Measurements from ENCODE around the gene KCNG1.

The KCNG1 gene

GRCh38 chr20:51013577-51014330, 9.2 kb downstream of the KCNG1 start:
- no peak overlapping the region for H3K4me3 ChIP-seq (ENCODE audit: low read depth, low read length)

- H3K4me3 ChIP-seq (ENCODE audit: low read depth, low read length): no peak overlapping the region
These were observed 10.6 kb downstream of the KCNG1 start for GRCh38 chr20:51012357-51012756.

GRCh38 chr20:51011479-51011878, 11.4 kb downstream of the KCNG1 start:
- no peak overlapping the region for H3K4me3 ChIP-seq (ENCODE audit: low read depth, low read length)

GRCh38 chr20:51010932-51011331, 12.0 kb downstream of the KCNG1 start:
- H3K4me3 ChIP-seq (ENCODE audit: low read depth, low read length): no peak overlapping the region

- no peak overlapping the region for H3K4me3 ChIP-seq (ENCODE audit: low read depth, low read length)
These were observed 12.9 kb downstream of the KCNG1 start for GRCh38 chr20:51010043-51010365.

GRCh38 chr20:51009303-51010042, 13.4 kb downstream of the KCNG1 start:
- no peak overlapping the region for H3K4me3 ChIP-seq (ENCODE audit: low read depth, low read length)

GRCh38 chr20:51008718-51009117, 14.2 kb downstream of the KCNG1 start:
- no peak overlapping the region for H3K4me3 ChIP-seq (ENCODE audit: low read depth, low read length)

- no peak overlapping the region for H3K4me3 ChIP-seq (ENCODE audit: low read depth, low read length)
These were observed 17.7 kb downstream of the KCNG1 start for GRCh38 chr20:51005214-51005613.

GRCh38 chr20:51004781-51005180, 18.1 kb downstream of the KCNG1 start:
- no peak overlapping the region for H3K4me3 ChIP-seq (ENCODE audit: low read depth, low read length)

- H3K4me3 ChIP-seq (ENCODE audit: low read depth, low read length): no peak overlapping the region
These were observed 18.6 kb downstream of the KCNG1 start for GRCh38 chr20:51004305-51004727.

GRCh38 chr20:51003753-51004152, 19.2 kb downstream of the KCNG1 start:
- no peak overlapping the region for H3K4me3 ChIP-seq (ENCODE audit: low read depth, low read length)

GRCh38 chr20:51002633-51003032, 20.3 kb downstream of the KCNG1 start:
- H3K4me3 ChIP-seq (ENCODE audit: low read depth, low read length): no peak overlapping the region

- H3K4me3 ChIP-seq (ENCODE audit: low read depth, low read length): no peak overlapping the region
These were observed 21.3 kb downstream of the KCNG1 start for GRCh38 chr20:51001430-51002265.

GRCh38 chr20:50999355-50999754, 23.6 kb downstream of the KCNG1 start:
- H3K4me3 ChIP-seq (ENCODE audit: low read depth, low read length): no peak overlapping the region

GRCh38 chr20:50996901-50997865, 25.7 kb downstream of the KCNG1 start:
- no peak overlapping the region for H3K4me3 ChIP-seq (ENCODE audit: low read depth, low read length)

- no peak overlapping the region for H3K4me3 ChIP-seq (ENCODE audit: low read depth, low read length)
These were observed 27.4 kb downstream of the KCNG1 start for GRCh38 chr20:50995506-50995905.

GRCh38 chr20:50993876-50994275, 29.0 kb downstream of the KCNG1 start:
- no peak overlapping the region for H3K4me3 ChIP-seq (ENCODE audit: low read depth, low read length)

GRCh38 chr20:50992733-50993457, 30.0 kb downstream of the KCNG1 start:
- no peak overlapping the region for H3K4me3 ChIP-seq (ENCODE audit: low read depth, low read length)

GRCh38 chr20:50992336-50992732, 30.6 kb downstream of the KCNG1 start:
- no peak overlapping the region for H3K4me3 ChIP-seq (ENCODE audit: low read depth, low read length)

GRCh38 chr20:50991076-50991475, 31.8 kb downstream of the KCNG1 start:
- H3K4me3 ChIP-seq (ENCODE audit: low read depth, low read length): no peak overlapping the region
